ENCODE data around the gene RAB11FIP3.
"Not testable (repeated sequence)": the region's sequence is repeated elsewhere in the genome, so short reads cannot be mapped to it uniquely, and the experiment has no call there.

The RAB11FIP3 gene

DNA sequence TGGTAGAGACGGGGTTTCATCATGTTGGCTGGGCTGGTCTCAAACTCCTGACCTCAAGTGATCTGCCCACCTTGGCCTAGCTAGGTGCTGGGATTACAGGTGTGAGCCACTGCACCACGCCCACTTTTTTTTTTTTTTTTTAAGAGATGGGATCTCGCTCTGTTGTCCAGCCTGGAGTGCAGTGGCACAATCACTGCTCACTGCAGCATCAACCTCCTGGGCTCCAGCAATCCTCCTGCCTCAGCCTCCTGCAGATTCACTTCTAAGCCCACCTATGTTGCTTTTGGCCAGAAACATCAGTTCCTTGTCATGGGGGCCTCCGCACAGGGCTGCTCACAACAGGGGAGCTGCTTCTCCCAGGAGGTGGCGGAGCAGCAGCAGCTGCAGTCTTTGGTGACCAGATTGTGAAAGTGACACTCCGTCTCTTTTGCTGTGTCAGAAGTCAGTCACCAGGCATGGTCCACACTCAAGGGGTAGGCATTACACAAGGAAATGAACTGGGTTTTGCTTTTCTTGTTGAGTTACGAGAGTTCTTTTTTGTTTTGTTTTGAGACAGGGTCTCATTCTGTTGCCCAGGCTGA, 32.9 kb upstream of the RAB11FIP3 start:
- no peak for DNase-seq

DNA sequence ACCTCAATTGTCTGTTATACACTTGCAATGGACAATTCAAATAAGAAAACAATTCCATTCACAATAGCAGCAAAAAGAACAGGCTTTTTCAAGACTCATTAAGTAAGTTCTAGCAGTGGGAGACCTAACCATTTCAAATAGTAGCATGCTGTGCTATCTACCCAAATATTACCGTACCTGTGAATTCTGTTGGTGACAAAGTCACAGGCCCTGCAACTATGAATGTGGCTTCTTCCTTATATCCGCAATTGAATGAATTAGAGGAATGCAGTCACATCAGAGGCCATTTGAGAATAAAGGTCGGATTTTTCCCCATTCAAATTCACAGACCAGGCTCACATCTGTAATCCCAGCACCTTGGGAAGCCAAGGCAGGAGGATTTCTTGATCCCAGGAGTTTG, 29.2 kb upstream of the RAB11FIP3 start:
- no peak for DNase-seq

DNA sequence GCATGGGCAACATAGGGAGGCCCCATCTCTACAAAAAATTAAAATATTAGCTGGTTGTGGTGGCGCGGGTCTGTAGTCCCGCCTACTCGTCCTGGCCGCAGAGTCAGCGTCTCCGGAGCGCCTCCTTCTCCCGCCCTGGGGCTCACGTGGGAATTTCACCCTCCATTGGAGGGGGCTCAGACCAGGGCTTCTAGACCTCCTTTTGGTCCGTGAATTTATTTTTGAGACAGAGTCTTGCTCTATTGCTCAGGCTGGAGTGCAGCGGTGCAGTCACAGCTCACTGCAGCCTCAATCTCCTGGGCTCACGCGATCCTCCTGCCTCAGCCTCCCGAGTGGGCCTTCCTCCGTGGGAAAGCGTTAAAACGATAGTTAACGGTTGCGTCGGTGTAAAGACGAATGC, 28.8 kb upstream of the RAB11FIP3 start:
- DNase-seq: no peak

DNA sequence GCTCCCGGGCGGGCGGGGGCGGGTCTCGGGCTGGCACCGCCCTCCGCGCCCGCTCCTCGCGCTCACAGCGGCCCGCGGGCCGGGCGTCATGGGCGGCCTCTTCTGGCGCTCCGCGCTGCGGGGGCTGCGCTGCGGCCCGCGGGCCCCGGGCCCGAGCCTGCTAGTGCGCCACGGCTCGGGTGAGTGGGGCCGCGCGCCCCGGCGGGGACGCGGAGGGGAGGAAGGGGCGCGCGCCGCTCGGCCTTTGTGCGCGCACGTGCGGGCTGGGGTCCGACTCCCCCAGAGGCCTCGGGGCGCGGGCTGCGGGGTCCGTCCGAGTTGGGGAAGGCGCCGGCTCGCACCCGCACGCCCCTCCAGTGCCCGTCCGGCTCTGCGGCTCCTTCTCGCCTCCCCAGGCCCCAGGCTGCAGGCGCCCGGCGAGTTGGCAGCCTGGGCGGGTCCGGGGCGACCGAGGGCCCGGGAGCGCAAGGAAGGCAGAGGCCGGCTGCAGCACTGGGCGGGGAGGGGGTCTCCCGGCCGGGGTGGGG, 28.3 kb upstream of the RAB11FIP3 start, which contains the start of gene NME4:
Gene NME4 (plus strand): TSS at position 65 of the 527 bp plus-strand sequence. CDS start 24 bp downstream, at position 89.
- no peak for DNase-seq

DNA sequence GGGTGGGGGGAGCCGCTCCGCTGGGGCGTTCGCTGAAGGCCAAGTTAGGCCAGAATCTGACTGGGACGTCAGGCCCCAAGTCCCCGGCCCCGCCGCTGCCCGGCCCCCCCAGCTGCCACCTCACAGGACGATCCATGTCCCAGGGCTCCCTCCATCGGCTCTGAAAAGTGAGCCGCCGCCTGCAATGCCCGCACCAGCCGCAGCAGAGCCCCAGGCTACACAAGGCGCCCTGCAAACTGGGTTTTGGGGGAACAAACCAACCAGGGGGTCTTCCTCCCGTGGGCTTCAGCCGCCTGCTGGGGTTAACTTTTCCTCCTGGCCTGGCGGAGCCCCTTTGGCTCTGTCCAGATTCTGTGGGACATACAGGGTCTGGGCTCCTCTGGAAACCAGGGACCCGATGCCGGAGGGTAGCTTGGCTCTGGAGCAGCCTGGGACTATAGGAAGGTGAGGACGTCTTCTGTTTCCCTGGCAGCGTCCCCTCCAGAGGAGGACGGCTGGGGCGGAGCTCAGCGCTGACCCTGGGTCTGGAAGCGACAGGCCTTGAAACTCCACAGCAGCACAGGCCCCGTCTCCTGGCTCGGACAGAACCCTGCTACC, 27.6 kb upstream of the RAB11FIP3 start:
- DNase-seq: no peak

DNA sequence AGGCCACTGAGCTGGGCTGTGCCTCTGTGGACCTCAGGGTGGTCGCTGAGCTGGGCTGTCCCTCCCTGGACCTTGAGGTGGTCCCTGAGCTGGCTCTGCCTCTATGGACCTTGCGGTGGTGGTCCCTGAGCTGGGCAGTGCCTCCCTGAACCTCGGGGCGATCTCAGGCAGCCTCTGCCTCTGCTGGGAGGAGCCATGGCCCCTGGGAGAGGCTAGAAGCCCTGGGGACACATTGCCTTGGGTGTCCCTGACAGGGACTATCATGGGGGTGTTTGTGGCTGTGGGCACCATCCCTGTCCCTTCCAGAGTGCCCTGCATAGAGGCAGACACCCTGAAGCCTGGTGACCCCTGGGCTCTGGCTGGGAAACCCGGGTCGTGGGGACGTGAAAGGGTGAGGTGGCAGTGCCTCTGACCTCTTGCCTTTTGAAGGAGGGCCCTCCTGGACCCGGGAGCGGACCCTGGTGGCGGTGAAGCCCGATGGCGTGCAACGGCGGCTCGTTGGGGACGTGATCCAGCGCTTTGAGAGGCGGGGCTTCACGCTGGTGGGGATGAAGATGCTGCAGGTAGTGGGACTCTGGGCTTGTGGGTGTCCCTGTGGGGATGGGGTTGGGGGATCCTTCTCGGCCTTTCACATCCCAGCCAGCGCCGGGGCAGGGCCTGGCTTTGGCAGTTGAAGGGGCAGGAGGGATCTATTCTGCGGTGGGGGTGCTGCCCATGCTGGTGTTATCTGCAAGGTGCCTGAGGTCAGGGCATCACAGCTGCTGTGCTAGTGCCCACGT, 26.7 kb upstream of the RAB11FIP3 start:
- no peak for DNase-seq

DNA sequence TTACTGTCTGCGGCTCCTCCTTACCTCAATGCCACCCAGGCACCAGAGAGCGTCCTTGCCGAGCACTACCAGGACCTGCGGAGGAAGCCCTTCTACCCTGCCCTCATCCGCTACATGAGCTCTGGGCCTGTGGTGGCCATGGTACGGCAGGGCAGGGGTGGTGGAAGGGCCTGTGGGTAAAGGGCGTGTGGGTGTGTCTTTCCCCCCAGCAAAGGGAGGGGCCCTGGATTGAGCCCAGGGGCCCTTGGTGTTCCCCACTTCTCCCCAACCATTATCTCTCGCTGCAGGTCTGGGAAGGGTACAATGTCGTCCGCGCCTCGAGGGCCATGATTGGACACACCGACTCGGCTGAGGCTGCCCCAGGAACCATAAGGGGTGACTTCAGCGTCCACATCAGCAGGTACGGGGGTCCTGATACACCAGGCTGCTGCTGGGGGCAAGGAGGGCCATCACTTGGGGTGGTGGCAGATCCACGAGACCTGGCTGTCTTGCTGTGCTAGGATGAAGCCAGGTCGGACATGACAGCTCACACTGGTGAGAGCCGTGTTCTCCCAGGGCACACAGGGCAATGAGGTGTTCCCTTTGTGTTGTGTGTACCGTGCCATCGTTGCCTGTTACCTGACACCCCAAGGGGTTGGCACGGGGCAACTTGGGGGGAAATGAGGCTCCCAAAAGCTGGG, 26.0 kb upstream of the RAB11FIP3 start:
- DNase-seq: no peak

DNA sequence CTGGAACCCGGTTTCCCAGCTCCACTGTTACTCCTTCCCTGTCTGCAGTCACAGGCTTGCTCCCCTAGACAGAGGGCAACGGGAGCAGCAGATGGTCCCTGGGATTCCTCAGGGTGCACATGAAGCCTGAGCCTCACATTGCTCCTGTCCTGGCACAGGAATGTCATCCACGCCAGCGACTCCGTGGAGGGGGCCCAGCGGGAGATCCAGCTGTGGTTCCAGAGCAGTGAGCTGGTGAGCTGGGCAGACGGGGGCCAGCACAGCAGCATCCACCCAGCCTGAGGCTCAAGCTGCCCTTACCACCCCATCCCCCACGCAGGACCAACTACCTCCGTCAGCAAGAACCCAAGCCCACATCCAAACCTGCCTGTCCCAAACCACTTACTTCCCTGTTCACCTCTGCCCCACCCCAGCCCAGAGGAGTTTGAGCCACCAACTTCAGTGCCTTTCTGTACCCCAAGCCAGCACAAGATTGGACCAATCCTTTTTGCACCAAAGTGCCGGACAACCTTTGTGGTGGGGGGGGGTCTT, 25.3 kb upstream of the RAB11FIP3 start:
- no peak for DNase-seq

DNA sequence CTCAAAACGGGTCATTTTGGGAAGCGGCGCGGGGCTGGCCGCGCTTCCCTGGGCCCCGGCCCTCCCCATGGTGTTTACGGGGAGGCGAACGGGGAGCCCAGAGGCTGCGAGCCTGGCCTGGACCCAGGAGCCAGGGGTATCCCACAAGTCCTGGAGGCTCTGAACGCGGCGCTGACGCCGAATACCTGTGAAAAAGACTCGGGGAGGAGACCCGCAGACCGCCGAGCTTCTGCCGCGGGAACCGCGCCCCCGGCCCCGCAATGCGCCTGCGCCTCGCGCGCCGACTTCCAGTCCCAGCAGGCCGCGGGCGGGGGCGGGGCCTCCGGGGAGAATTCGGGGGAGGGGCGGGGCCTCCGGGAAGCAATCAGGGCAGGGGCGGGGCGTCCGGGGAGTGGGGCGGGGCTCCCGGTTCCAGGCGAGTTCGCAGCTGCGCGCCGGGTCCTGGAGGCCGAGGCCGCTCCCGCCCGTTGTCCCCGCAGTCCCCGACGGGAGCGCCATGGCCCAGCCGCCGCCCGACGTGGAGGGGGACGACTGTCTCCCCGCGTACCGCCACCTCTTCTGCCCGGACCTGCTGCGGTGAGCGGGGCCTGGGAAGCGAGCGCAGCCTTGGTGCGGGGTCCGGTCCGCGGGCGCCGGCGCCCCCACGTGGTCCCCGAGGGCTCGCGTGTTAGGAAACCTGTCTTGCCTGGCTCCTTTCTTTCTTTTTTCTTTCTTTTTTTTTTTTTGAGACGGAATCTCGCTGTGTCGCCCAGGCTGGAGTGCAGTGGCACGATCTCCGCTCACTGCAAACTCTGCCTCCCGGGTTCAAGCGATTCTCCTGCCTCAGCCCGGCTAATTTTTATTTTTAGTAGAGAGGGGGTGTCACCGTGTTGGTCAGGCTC, 23.7 kb upstream of the RAB11FIP3 start, which contains the start of gene DECR2:
Gene DECR2 (plus strand): TSS at position 418 of the 881 bp plus-strand sequence. CDS start 79 bp downstream, at position 497.
- DNase-seq: peak; percentile 37

DNA sequence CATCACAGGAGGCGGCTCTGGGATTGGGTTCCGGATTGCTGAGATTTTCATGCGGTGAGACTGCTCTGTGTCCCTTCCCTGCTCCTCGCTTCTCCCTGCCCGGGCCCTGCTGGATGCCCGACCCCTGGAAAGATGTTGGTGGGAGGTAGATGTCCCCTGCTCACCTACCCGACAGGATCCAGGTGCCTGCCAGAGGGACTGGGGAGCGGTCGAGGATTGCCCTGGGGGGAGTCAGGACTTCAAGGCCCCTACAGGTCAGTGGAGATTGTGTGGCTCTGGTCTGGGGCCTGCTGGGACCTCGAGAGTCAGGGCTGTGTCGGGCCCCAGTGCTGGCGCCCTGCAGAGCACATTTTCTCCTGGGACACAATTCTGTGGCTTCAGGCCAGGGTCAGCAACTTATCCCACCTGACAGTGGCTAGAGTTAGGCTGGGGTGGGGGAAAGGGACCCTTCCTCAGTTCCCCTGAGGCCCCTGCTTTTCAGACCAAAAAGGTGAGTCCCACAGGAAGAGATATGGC, 20.4 kb upstream of the RAB11FIP3 start:
- no peak for DNase-seq

DNA sequence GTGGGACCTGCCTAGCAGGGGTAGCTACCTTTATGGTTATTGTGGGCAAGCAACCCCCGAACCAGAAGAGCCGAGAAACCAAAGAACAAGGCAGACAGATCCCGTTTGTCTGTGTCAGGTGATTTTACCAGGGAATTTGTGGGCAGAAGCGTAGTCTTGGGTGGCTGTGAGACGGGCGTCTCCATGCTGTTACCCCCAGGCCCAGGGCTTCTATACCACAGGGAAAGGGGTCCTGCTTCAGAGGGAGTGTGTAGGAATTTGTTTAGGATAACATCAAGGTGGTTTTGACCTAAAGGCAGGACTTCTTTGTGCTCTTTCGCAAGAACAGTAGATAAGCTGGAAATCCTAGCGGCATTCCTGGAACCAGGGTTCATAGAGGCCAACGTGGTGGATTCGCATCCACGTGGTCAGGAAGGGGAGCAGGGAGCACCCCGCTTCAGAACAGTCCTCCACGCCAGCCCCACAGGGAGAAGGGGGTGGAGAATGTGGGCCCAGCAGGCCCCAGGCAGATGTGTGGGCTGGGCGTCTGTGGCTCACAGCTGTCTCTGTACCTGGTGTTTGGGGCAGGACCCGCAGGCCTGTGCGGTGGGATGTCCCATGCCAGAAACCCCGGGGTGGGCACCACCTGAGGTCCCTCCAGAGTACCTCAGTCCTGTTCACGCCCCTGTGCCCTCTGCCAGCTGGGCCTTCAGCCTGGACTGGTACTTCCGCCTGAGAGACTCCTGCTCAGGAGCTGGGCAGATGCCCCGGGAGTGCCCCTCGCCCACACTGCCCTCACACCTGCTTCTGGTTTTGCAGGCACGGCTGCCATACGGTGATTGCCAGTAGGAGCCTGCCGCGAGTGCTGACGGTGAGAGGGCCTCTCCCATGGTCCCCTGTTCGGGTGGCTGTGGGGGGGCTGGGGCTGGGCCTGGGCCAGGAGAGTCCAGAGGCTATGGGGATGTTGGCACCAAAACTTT, 19.6 kb upstream of the RAB11FIP3 start:
- DNase-seq: no peak

DNA sequence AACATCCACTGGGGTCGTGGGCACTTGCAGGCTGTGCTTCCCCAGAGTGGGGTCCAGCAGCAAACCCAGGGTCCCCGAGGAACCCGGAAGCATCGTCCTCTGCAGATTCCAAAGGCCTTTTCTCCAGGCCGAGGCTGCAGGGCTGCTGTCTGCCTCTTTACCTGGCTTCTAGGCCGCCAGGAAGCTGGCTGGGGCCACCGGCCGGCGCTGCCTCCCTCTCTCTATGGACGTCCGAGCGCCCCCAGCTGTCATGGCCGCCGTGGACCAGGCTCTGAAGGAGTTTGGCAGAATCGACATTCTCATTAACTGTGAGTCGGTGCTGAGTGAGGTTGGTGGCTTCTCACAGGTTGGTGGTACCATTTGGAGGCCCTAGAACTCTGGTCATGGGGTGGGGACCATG, 18.2 kb upstream of the RAB11FIP3 start:
- DNase-seq: no peak

DNA sequence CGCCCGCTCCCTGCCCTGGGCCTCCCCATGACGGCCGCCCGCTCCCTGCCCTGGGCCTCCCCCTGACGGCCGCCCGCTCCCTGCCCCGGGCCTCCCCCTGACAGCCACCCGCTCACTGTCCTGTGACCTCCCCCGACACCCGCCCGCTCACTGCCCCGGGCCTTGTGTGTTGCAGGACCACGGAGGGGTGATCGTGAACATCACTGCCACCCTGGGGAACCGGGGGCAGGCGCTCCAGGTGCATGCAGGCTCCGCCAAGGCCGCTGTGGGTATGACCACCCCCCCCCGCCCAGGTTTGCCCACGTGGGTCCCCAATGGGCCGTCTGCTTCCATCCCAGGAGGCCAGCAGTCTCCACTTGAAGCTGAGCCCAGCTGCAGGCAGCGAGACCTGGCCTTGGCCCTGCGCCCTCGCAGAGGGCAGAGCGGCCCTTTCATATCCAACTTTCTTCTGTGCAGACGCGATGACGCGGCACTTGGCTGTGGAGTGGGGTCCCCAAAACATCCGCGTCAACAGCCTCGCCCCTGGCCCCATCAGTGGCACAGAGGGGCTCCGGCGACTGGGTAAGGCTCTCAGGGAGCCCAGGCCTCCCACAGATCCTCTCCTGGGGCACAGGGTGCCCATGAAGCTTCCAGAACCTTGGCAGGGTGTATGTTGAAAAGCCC, 14.8 kb upstream of the RAB11FIP3 start:
- no peak for DNase-seq

DNA sequence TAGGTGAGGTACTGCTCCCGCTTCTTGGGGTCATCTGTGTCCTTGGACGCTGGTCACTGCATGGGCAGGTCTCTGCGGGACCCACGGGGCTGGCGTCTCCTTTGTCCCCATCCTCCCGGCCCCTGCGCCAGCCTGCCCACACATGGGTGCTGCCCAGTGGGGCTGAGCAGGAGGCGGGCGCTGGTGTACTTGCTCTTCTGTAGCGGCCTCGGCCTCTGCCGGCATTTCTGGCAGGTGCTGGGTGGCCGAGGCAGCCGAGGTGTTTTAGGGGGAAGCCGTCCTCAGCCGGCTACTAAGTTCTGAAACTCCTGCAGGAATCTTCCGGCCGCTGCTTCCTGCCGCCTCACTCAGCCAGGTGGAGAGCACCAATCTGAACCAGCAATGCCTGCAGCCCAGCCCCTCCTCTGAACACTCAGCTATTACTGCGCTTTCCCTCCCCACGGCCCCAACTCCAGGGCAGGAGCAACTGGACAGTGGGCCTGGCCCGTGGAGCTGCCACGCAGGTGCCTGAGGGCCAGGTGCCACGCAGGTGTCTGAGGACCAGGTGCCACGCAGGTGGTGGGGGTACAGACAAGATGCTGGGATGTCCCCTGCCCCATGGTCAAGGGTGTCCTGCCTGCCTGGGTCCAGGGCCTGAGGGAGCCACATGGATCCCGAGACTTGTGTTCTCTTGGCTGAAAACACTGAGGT, 13.7 kb upstream of the RAB11FIP3 start:
- no peak for DNase-seq

DNA sequence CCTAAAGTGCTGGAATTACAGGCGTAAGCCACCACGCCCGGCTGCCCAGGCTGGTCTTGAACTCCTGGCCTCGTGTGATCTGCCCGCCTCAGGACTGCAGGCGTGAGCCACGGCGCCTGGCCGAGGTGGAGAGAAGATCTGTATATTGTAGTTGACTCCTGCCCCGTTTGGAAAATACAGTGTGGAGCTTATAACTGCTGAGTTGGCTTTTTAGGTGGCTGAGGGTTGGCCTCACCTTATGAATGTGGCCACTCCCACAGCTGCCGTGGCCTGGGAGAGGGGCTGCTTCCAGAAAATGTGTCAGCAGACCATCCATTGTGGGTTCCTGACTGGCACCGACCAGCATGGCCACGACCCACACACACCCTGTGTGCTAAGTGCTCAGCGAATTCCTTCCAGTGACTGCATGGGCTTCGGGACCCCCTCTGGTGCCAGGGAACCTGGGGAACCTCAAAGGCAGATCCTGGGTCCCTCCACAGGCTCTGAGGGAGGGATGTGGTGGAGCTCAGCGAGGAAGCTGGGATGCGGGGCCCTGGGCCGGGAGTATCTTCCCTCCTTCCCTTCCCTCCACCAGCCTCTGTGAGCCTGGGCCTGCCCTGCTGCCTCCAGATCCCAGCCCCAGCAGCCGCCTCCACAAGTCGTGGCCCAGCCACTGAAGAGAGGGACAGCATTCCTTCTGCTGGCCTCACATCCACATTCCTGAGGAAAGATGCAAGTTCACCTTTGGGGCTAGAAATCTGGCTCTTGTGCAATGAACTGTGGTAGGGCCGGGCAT, 10.9 kb upstream of the RAB11FIP3 start:
- DNase-seq: no peak

DNA sequence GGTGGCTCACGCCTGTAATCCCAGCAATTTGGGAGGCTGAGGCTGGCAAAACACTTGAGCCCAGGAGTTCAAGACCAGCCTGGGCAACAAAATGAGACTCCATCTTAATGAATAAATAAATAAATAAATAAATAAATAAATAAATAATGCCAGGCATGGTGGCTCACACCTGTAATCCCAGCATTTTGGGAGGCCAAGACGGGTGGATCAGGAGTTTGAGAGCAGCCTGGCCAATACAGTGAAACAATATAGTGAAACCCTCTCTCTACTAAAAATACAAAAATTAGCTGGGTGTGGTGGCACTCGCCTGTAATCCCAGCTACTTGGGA, 10.3 kb upstream of the RAB11FIP3 start:
- DNase-seq: not testable (repeated sequence)

DNA sequence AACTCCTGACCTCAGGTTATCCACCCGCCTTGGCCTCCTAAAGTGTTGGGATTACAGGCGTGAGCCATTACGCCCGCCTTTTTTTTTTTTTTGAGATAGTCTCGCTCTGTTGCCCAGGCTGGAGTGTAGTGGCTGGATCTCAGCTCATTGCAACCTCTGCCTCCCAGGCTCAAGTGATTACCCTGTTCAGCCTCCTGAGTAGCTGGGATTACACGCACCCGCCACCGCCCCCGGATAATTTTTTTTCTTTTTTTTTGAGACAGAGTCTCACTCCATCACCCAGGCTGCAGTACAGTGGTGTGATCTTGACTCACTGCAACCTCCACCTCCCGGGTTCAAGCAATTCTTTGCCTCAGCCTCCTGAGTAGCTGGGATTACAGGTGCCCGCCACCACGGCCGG, 3.3 kb upstream of the RAB11FIP3 start:
- DNase-seq: not testable (repeated sequence)

DNA sequence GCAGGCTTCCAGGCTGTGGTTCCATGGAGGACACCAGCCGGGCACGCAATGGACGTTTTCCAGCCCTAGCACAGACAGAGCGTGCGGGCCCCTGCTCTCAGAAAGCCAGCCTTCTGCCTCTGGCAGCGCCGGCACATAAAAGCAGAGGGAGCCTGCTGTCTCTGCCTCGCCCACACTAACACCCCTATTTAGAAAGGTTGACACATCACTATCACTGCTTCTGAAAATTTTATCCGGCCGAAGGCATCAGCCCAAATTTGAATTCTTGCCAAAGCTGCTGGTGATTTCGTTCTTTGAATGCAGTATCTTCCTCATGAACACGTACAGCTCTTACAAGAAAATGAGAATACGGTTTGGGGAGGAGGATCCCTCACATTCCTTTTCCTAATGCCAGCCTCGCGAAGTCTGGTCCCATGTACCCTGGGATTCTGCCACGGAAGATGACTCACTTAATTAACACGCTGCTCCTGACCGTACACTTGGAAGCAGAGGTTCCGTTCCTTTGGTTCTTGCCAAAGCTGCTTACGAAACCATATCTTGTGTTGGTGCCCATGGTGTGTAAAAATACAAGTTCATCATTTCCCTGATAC, 1.3 kb upstream of the RAB11FIP3 start:
- no peak for DNase-seq

All from NCI-H1048 (cell line).